Rectal smooth muscle tissue (tissue), 1 donor: Measurements from ENCODE around the gene APBA2.

Source experiments
- H3K27ac ChIP-seq: one replicate; pipeline ENCODE4 v1.7.0; 2013; ENCODE audit warnings: low read depth, low read length, inconsistent platforms
- H3K27me3 ChIP-seq: one replicate; pipeline ENCODE4 v1.7.0; 2013; ENCODE audit warnings: low read length; ENCODE audit not compliant: control insufficient read depth, insufficient read depth
- H3K36me3 ChIP-seq: one replicate; pipeline ENCODE4 v1.7.0; 2013; ENCODE audit warnings: low read length; ENCODE audit not compliant: control insufficient read depth, insufficient read depth
- H3K4me1 ChIP-seq: one replicate; pipeline ENCODE4 v1.7.0; 2013; ENCODE audit warnings: low read length; ENCODE audit not compliant: control insufficient read depth, insufficient read depth
- H3K4me3 ChIP-seq: one replicate; pipeline ENCODE4 v1.7.0; 2013; ENCODE audit warnings: low read length
- H3K9ac ChIP-seq: one replicate; pipeline ENCODE4 v1.7.0; 2013; ENCODE audit warnings: low read length

APBA2 gene

DNA sequence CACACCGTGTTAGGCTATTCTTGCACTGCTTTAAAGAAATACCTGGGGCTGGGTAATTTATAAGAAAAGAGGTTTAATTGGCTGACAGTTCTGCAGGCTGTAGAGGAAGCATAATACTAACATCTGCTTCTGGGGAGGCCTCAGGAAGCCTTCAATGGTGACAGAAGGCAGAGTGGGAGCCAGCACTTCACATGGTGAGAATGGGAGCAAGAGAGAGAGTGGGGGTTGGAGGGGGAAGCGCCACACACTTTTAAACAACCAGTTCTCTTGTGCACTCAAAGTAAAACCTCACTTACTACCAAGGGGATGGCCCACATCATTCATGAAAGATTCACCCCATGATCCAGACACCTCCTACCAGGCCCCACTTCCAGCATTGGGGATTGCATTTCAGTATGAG, 181.1 kb downstream of the APBA2 start:
- H3K27me3 ChIP-seq, result no peaks in the 10 kb centered on the region
- H3K36me3 ChIP-seq, result no peaks in the 10 kb centered on the region
- no peaks in the 10 kb centered on the region for H3K4me1 ChIP-seq
- no peak overlapping the region for H3K27ac ChIP-seq
- no peak overlapping the region for H3K9ac ChIP-seq
- no peak overlapping the region for H3K4me3 ChIP-seq

DNA sequence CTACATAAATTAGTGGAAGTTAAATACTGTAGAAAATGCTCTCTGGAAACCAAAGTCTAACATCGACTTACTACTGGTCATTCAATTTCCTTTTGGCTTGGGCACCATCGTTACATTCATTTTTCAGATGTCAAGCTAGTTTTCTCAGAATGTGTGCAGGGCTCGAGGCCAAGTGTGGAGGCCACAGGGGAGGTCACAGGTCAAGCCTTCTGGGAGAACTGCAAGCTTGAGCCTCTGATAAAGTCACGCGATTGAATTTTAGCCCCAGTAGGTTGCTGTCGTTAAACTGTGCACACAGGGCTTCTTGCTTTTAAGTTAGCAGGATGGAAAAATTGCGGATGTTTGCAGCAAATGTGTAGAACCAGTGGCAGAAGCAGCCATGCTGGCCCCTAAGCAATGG, 182.2 kb downstream of the APBA2 start:
- no peaks in the 10 kb centered on the region for H3K36me3 ChIP-seq

DNA sequence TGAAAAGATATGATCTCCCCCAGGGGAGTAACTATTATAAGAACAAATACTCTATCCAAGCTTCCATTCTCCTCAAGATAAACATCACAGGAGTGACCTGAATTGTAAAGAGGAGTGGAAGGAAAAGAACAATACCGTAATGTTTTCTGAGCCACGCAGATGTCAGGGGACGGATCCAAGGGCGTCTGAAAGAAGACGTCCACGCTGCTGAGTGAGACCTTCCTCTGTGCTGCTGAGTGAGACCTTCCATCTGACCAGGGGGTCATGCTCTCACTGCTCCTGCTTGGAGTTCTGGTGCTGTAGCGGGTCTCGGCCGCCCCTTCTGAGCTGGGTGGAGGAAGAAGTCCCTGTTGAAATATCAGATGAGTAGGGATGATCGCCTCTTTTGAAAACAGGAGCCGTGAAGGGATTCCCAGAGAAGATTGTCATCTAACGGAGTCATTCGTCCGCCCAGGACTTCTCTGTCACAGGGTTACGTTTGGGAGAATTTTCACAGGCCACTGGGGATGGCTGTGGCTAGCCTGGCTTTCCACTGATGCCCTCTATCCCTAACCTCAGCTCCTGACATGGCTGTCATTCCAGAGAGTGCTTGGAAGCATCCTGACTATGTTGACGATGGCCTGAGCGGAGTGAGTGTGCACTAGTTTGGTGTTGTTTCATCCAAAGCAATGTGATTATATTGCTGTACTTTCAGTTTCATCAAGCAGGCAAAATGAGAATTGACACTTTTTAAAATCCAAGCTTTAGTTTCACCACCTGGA, 184.9 kb downstream of the APBA2 start:
- no peaks in the 10 kb centered on the region for H3K36me3 ChIP-seq
- no peak overlapping the region for H3K9ac ChIP-seq
- H3K27me3 ChIP-seq, result no peaks in the 10 kb centered on the region
- no peak overlapping the region for H3K4me3 ChIP-seq
- H3K27ac ChIP-seq, result no peak overlapping the region
- no peaks in the 10 kb centered on the region for H3K4me1 ChIP-seq

More for the DNA sequence above, 182.2 kb downstream of the APBA2 start:
- Histone ChIP-seq H3K4me3 (no peak overlapping the region), H3K27ac (no peak overlapping the region), H3K4me1 (no peaks in the 10 kb centered on the region), H3K27me3 (no peaks in the 10 kb centered on the region), H3K9ac (no peak overlapping the region)

DNA sequence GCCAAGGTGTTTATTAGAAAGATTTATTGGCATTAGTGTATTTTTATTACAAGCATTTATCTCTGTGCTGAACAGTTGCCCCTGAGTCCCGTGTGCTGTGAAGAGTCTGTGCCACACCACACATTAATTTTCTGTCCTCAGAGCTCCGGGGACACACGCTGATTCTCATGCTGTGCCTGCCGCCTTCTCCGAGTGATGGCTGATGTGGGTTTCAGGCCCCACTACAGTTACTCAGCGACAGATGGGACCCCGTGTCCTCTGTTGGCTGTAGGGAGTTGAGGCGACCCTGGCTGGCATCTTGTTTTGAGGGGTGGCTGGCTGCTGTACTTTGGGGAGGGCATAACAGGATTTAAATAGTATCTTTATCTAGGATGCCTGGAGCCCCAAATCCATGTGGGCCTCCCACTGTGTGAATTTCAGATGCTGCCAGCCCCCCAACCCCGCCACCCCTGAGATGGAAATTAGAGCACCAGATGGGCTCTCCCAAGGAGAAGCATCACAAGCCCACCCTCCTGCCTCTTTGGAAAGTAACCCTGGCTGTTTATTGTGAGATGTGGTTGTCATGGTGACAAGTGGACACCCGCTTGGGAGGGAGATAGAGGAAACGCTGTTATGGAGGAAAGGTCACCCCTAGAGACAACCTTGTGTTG, 185.6 kb downstream of the APBA2 start:
- Histone ChIP-seq H3K9ac (no peak overlapping the region), H3K4me3 (no peak overlapping the region), H3K27ac (no peak overlapping the region)

DNA sequence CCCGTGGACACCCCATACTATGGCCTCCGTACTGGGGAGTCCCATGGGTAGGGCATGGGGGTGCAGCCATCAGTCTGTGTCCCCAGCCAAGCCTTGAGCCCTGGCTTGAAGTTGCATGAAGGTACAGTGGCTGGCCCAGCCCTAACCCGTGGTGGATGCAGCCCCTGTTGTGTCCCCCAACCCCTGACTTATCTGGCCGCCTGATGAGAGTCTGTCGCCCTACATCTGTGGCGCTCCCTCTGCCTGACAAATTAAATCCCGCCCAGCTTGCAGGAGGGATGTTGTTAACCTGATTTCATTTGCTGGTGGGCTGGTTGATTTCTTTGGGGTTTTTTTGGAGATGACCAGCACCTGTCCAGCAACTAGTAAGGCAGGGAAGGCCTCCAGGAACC, 186.1 kb downstream of the APBA2 start:
- no peaks in the 10 kb centered on the region for H3K36me3 ChIP-seq
- no peak overlapping the region for H3K4me3 ChIP-seq
- no peak overlapping the region for H3K27ac ChIP-seq
- H3K9ac ChIP-seq, result no peak overlapping the region
- no peaks in the 10 kb centered on the region for H3K4me1 ChIP-seq
- no peaks in the 10 kb centered on the region for H3K27me3 ChIP-seq

More for the DNA sequence above, 185.6 kb downstream of the APBA2 start:
- Histone ChIP-seq H3K4me1 (no peaks in the 10 kb centered on the region), H3K36me3 (no peaks in the 10 kb centered on the region), H3K27me3 (no peaks in the 10 kb centered on the region)

DNA sequence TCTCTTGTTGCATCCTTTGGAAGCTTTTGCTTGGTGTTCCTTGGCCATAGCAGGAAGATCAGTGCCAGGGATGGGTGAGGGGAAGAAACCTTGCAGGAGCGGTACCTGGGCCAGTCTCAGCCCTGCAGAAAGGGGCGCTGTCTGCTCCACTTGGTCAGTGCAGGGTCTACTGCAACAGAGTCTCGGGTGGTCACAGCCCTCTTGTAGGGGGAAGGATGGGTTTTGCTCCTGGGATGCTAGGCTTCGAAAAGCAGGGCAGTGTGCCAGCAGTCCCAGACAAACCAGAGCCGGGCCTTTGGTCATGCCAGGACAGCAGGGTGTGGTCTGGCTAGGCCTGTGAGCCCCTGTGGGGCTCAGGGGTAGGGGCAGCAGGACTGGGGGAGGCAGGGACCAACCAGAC, 186.7 kb downstream of the APBA2 start:
- H3K4me3 ChIP-seq, result no peak overlapping the region

DNA sequence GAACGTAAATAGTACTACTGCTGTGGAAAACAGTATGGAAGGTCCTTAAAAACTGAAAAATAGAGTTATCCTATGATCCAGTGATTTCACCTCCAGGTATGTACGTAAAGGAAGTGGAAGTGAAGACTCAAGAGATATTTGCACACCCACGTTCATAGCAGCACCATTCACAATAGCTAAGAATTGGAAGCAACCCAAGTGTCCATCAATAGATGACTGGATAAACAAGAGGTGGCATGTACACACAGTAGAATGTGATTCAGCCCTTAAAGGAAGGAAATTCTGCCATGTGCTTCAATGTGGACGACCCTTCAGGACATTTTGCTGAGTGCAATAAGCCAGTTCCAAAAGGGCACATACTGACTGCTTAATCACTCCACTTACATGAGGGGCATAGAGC, 188.3 kb downstream of the APBA2 start:
- no peaks in the 10 kb centered on the region for H3K36me3 ChIP-seq
- no peak overlapping the region for H3K27ac ChIP-seq
- H3K27me3 ChIP-seq, result no peaks in the 10 kb centered on the region
- no peak overlapping the region for H3K9ac ChIP-seq
- H3K4me3 ChIP-seq, result no peak overlapping the region
- no peaks in the 10 kb centered on the region for H3K4me1 ChIP-seq

More for the DNA sequence above, 186.7 kb downstream of the APBA2 start:
- Histone ChIP-seq H3K27me3 (no peaks in the 10 kb centered on the region), H3K27ac (no peak overlapping the region), H3K9ac (no peak overlapping the region), H3K36me3 (no peaks in the 10 kb centered on the region), H3K4me1 (no peaks in the 10 kb centered on the region)

DNA sequence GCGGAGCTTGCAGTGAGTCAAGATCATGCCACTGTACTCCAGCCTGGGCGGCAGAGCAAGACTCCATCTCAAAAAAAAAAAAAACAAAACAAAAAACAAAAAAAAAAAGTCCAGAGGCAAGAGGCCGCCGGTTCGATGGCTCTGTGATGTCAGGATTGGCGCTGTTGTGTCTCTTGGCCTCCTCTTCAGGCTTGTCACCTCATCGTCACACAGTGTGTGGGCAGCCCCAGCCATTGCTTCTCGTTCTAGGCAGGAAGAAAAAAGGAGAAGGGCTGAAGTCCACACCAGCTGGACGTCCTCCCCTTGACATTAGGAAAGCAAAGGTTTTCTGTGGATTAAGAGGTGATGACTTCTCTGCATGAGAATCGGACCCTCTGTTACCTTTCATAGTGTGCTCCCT, 192.8 kb downstream of the APBA2 start:
- Histone ChIP-seq H3K9ac (no peak overlapping the region), H3K4me3 (no peak overlapping the region), H3K4me1 (no peaks in the 10 kb centered on the region), H3K27ac (no peak overlapping the region), H3K27me3 (no peaks in the 10 kb centered on the region), H3K36me3 (no peaks in the 10 kb centered on the region)

DNA sequence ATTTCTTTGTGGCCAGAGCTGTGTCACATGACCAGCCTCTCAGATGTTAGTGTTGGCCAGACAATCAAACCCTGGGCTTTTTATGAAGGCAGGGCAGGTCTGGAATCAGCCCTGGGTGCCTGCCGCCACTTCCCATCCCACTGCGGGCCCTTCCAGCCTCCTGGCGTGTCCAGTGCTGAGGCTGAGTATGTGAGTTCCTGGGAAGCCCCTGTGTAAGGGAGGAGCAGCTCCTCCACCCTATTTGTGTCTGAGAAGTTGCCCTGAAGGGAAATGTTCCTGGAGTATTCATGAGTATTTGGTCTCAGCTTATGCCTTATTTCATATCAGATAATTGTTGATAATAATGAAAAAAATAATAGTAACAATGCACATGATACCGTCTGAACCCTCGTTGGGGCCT, 193.7 kb downstream of the APBA2 start:
- no peak overlapping the region for H3K9ac ChIP-seq
- no peak overlapping the region for H3K4me3 ChIP-seq
- no peaks in the 10 kb centered on the region for H3K36me3 ChIP-seq
- no peaks in the 10 kb centered on the region for H3K27me3 ChIP-seq
- no peaks in the 10 kb centered on the region for H3K4me1 ChIP-seq
- H3K27ac ChIP-seq, result no peak overlapping the region

DNA sequence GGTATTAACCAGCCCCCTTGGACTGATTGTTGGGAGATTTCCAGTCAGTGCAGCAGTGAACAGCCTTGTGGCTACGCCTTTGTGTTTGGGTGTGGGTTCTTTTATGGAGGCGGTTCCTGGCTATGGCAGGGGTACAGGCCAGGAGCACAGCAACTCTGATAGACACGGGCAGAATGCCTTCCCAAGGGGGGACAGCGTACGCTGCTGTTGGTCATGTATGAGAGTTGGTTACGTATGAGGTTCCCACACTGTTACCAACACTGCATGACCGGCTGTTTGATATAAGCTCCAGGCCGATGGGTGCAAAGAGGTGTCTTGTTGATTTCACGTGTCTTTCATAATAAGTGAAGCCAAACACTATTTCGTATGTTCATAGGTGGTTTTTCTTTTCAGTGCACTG, 196.0 kb downstream of the APBA2 start:
- H3K4me1 ChIP-seq, result no peaks in the 10 kb centered on the region
- H3K9ac ChIP-seq, result no peak overlapping the region
- no peak overlapping the region for H3K27ac ChIP-seq

DNA sequence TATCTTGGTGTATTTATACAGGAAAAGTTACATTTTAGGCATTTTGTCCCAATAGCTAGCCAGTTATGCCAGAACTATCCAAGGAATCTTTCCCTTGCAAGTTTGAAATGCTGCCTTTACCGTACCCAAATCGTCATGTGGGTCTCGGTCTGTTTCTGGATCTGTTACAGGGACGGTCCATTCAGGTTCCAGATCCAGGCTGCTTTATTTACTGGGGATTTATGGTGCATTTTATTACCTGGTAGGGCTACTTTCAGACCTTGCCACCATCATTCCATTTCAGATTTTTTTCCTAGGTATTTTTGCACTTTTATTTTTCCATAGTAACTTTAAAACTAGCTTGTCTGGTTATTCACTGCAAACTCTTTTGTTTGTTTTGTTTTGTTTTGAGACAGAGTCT, 197.4 kb downstream of the APBA2 start:
- no peaks in the 10 kb centered on the region for H3K36me3 ChIP-seq
- H3K4me3 ChIP-seq, result no peak overlapping the region
- no peaks in the 10 kb centered on the region for H3K4me1 ChIP-seq
- H3K9ac ChIP-seq, result no peak overlapping the region
- H3K27ac ChIP-seq, result no peak overlapping the region
- H3K27me3 ChIP-seq, result no peaks in the 10 kb centered on the region

More for the DNA sequence above, 196.0 kb downstream of the APBA2 start:
- no peaks in the 10 kb centered on the region for H3K36me3 ChIP-seq
- H3K27me3 ChIP-seq, result no peaks in the 10 kb centered on the region
- H3K4me3 ChIP-seq, result no peak overlapping the region

DNA sequence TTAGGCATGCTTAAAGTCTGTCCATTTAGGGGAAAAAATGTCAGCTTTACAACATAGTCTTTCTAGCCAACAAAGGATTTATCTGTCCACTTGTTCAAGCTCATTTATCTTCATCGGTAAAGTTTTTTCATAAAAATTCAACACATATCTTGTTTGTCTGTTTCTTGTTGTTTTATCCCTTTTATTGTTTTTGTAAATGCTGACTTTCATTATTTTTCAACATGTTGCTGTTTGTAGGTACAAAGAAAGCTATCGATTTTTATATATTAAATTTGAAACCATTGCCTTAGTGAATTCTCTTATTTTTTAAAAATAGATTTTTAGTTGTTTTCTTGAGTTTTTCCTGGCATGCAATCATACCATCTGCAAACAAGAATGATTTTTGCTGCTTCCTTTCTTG, 198.1 kb downstream of the APBA2 start:
- Histone ChIP-seq H3K4me3 (no peak overlapping the region), H3K36me3 (no peaks in the 10 kb centered on the region), H3K27ac (no peak overlapping the region), H3K9ac (no peak overlapping the region), H3K4me1 (no peaks in the 10 kb centered on the region), H3K27me3 (no peaks in the 10 kb centered on the region)

DNA sequence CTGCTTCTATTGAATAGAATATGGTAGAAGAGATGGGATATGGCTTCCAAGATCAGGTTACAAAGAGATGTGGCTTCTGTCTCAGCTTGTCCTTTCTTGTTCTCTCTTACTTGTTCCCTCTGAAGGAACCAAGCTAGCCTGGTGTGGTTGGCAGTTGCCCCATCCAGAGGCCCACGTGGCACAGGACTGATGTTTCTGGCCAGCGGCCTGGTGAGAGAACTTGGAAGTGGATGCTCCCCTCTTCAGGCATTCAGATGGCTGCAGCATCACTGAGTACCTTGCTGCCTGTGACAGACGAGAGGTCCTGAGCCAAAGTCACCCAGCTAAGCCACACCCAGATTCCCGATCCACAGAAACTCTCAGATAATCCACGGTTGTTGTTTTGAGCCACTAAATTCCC, 200.2 kb downstream of the APBA2 start:
- no peaks in the 10 kb centered on the region for H3K27me3 ChIP-seq
- no peaks in the 10 kb centered on the region for H3K36me3 ChIP-seq
- H3K4me3 ChIP-seq, result no peak overlapping the region
- no peaks in the 10 kb centered on the region for H3K4me1 ChIP-seq
- no peak overlapping the region for H3K9ac ChIP-seq
- H3K27ac ChIP-seq, result no peak overlapping the region
